ENCODE data around the gene CCNF.

- TF ChIP-seq POLR2A (IDR thresholded peaks at IDR 0.05; ENCODE audit: low read depth, low read length) (no peak), CTCF (conservative IDR thresholded peaks at IDR 0.05; ENCODE audit: low read depth, low read length) (no peak), RAD21 (IDR thresholded peaks at IDR 0.05; ENCODE audit: low read length) (no peak), CEBPB (IDR thresholded peaks at IDR 0.05; ENCODE audit: low read depth, low read length) (no peak), NFE2L2 (IDR thresholded peaks at IDR 0.05; ENCODE audit: low read depth, low read length) (no peak), CHD1 (IDR thresholded peaks at IDR 0.05; ENCODE audit: low read depth, low read length) (no peak), MAZ (IDR thresholded peaks at IDR 0.05; ENCODE audit: borderline replicate concordance, low read depth, low read length) (no peak), FOS (IDR thresholded peaks at IDR 0.05; ENCODE audit: low read depth, low read length) (no peak), USF2 (IDR thresholded peaks at IDR 0.05; ENCODE audit: low read depth, low read length) (no peak), RCOR1 (IDR thresholded peaks at IDR 0.05; ENCODE audit: insufficient replicate concordance, low read length) (no peak), RFX5 (IDR thresholded peaks at IDR 0.05; ENCODE audit: low read depth, low read length) (no peak)
These were observed 49.0 kb downstream of the CCNF start for GRCh38 chr16:2478279-2478678.

Data from IMR-90 (cell line).